ENCODE data around the gene SOCS1. TPM values are rescaled to one million over a fixed set of nuclear protein-coding genes. Genes with fewer than 3 reads are reported as not detected.

The SOCS1 gene
- total RNA-seq, 1 donor from 2014 or later, result 1.6 TPM

DNA sequence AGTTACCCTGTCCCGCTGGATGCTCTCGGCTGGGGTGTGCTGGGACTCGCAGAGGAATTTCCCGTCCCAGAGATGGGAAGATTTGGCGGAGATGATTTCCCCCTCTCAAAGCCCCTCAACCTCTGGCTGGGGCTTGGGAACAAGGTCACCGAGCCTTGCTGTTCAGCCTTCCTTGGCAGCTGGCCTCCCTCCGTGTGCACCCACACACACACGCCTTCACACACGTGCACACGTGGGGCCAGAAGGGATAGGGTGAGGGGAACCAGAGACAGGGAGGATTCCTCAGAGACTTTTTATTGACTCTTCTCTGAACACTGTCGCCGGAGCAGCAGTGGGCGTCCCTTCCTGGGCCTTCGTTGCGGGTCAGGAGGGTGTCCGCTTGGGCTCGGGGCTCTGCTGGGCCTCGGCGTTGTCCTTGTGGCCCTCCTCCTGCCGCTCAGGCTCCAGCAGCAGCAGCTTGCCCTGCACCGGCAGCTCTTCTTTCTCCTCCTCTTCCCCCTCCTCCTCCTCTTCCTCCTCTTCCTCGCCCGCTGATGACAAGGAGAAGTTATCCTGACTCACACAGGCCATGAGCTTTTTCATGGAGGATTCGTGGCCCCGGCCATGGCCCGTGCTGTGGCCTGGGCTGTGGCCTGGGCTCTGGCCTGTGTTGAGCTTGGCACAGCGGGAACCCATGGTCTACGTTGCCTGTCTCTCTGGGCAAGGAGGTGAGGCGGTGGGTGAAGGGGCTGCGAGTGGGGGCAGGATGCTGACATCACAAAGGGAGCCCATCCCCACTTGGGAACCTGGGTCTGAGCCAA is 17.1 kb upstream of the SOCS1 start, which contains the start of gene PRM3:
TSS of gene PRM3 (minus strand) at position 709 of the 800 bp plus-strand sequence. CDS start at position 675, 34 bp downstream.
- Mint-ChIP-seq H3K4me3 (no peak within 1 kb of the TSS), H3K9me3 (no peaks in the 10 kb centered on the region), H3K27ac (ENCODE audit: unreplicated experiment) (peak within 1 kb of the TSS; percentile 99), H3K4me1 (peaks cover 17% of the 10 kb centered on the region), H3K27me3 (ENCODE audit: low read depth) (no peaks in the 10 kb centered on the region), H3K36me3 (ENCODE audit: low read depth) (no peaks in the 10 kb centered on the region)
- no peak for DNase-seq (ENCODE audit: low read depth, low spot score)
- TF ChIP-seq, protein P1, sequence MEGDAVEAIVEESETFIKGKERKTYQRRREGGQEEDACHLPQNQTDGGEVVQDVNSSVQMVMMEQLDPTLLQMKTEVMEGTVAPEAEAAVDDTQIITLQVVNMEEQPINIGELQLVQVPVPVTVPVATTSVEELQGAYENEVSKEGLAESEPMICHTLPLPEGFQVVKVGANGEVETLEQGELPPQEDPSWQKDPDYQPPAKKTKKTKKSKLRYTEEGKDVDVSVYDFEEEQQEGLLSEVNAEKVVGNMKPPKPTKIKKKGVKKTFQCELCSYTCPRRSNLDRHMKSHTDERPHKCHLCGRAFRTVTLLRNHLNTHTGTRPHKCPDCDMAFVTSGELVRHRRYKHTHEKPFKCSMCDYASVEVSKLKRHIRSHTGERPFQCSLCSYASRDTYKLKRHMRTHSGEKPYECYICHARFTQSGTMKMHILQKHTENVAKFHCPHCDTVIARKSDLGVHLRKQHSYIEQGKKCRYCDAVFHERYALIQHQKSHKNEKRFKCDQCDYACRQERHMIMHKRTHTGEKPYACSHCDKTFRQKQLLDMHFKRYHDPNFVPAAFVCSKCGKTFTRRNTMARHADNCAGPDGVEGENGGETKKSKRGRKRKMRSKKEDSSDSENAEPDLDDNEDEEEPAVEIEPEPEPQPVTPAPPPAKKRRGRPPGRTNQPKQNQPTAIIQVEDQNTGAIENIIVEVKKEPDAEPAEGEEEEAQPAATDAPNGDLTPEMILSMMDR (conservative IDR thresholded peaks at IDR 0.05), result no peak

DNA sequence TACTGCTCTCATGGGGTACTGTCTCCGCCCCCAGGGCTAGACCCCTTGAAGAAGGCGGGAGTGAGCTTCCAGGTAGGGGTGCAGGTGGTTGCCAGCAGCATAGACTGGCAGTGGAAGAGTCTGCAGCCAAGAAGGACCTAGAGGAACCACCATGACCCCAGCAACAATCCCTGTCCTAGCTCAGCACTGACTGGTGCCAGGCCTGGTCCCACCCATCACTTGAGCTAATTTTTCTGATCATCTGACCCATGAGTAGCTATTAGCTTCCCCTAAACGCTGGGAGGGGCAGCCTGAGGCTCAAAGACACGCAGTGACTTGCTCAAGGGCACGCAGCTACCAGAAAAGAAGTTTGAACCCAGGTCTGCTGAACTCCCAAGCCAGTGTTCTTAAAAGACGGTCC is 16.5 kb upstream of the SOCS1 start:
- TF ChIP-seq, protein P1 (conservative IDR thresholded peaks at IDR 0.05), result no peak
- no peaks in the 10 kb centered on the region for H3K9me3 Mint-ChIP-seq
- peaks cover 17% of the 10 kb centered on the region for H3K4me1 Mint-ChIP-seq
- H3K36me3 Mint-ChIP-seq (ENCODE audit: low read depth), result no peaks in the 10 kb centered on the region
- no peak overlapping the region for H3K4me3 Mint-ChIP-seq
- no peak for DNase-seq (ENCODE audit: low read depth, low spot score)
- peak overlapping the region; percentile 51 for H3K27ac Mint-ChIP-seq (ENCODE audit: unreplicated experiment)
- no peaks in the 10 kb centered on the region for H3K27me3 Mint-ChIP-seq (ENCODE audit: low read depth)

DNA sequence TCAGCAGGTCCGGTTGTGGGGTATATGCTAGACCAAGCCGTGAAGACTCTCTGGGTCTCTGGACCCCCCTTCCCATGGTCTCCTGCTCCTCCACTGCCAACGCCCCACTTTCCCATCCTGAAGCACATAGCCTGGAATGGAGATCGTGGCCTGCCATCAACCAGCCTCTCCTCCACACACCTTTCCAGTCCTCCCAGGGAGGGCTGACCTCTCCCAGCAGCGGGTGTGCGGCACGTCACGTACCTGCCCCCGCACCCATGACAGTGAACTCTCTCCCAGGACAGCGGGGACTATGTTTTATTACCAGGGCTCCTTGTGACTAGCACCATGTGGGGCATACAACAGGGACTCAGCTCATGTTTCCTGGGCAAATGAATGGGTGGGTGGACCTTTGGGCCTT is 15.6 kb upstream of the SOCS1 start:
- Mint-ChIP-seq H3K9me3 (no peaks in the 10 kb centered on the region), H3K27me3 (ENCODE audit: low read depth) (no peaks in the 10 kb centered on the region), H3K4me1 (peaks cover 17% of the 10 kb centered on the region), H3K4me3 (no peak overlapping the region), H3K27ac (ENCODE audit: unreplicated experiment) (no peak overlapping the region), H3K36me3 (ENCODE audit: low read depth) (no peaks in the 10 kb centered on the region)
- TF ChIP-seq, protein P1 (conservative IDR thresholded peaks at IDR 0.05), result no peak
- no peak for DNase-seq (ENCODE audit: low read depth, low spot score)

DNA sequence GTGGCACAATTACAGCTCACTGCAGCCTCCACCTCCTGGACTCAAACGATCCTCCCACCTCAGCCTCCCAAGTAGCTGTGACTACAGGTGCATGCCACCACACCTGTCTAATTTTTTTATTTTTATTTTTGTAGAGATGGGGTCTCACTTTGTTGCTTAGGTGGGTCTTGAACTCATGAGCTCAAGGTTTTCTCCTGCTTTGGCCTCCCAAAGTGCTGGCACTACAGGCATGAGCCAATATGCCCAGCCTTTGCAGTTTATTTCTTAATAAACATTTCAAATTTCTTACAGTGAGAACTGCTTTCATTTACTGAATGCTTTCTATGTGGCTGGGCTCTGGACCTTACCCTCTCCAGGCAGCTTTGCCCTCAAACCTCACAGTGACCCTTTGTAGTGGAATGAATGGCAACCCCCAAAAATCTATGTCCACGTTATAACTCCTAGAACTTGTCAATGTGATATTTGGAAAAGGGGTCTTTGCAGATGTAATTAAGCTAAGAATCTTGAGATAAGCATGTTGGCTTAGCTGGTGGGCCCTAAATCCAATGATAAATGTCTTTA is 14.7 kb upstream of the SOCS1 start:
- no peak for DNase-seq (ENCODE audit: low read depth, low spot score)

DNA sequence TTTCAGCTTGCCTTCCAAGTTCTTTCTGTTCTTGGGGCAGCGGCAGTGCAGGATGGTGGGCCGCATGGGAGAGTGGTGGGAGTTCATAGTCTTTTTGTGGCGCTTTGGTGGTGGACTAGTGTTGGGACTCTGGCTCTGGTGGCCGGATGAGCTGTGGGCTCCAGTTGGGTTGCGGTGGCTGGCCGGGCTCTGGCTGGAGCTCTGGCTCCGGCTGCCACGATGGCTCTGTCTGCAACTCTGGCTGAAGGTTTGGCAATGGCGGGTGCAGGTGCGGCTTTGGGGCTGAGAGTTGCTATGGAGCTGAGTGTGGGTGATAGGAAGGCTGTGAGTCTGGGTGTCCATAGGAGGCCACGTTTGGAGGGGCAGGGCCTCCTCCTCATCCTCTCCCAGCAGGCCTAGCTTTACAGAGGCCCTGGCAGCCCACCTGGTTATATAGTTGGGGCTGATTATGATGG is 12.9 kb upstream of the SOCS1 start, which contains the start of gene TNP2:
TSS of gene TNP2 (minus strand) at position 405 of the 455 bp plus-strand sequence. CDS start at position 342, 63 bp downstream.
- H3K36me3 Mint-ChIP-seq (ENCODE audit: low read depth), result no peaks in the 10 kb centered on the region
- no peaks in the 10 kb centered on the region for H3K9me3 Mint-ChIP-seq
- TF ChIP-seq, protein P1 (conservative IDR thresholded peaks at IDR 0.05), result no peak
- no peak within 1 kb of the TSS for H3K4me3 Mint-ChIP-seq
- H3K27ac Mint-ChIP-seq (ENCODE audit: unreplicated experiment), result peak within 1 kb of the TSS; percentile 2
- no peak for DNase-seq (ENCODE audit: low read depth, low spot score)
- no peaks in the 10 kb centered on the region for H3K27me3 Mint-ChIP-seq (ENCODE audit: low read depth)
- peaks cover 8% of the 10 kb centered on the region for H3K4me1 Mint-ChIP-seq

More for the DNA sequence above, 14.7 kb upstream of the SOCS1 start:
- no peak overlapping the region for H3K27ac Mint-ChIP-seq (ENCODE audit: unreplicated experiment)
- no peaks in the 10 kb centered on the region for H3K9me3 Mint-ChIP-seq
- H3K36me3 Mint-ChIP-seq (ENCODE audit: low read depth), result no peaks in the 10 kb centered on the region
- H3K4me3 Mint-ChIP-seq, result no peak overlapping the region
- TF ChIP-seq, protein P1 (conservative IDR thresholded peaks at IDR 0.05), result no peak
- H3K4me1 Mint-ChIP-seq, result peaks cover 17% of the 10 kb centered on the region
- H3K27me3 Mint-ChIP-seq (ENCODE audit: low read depth), result no peaks in the 10 kb centered on the region
